Measurements from ENCODE around the gene LCK. TPM values are rescaled to one million over a fixed set of nuclear protein-coding genes. Genes with fewer than 3 reads are reported as not detected.

The LCK gene
- total and polyA plus RNA-seq, 9 of the 15 experiments (the other 6 are each of a cell fraction or from before 2014, with no cell fraction given), result 0.04 to 0.47 (median 0.13) TPM; not detected in 6

DNA sequence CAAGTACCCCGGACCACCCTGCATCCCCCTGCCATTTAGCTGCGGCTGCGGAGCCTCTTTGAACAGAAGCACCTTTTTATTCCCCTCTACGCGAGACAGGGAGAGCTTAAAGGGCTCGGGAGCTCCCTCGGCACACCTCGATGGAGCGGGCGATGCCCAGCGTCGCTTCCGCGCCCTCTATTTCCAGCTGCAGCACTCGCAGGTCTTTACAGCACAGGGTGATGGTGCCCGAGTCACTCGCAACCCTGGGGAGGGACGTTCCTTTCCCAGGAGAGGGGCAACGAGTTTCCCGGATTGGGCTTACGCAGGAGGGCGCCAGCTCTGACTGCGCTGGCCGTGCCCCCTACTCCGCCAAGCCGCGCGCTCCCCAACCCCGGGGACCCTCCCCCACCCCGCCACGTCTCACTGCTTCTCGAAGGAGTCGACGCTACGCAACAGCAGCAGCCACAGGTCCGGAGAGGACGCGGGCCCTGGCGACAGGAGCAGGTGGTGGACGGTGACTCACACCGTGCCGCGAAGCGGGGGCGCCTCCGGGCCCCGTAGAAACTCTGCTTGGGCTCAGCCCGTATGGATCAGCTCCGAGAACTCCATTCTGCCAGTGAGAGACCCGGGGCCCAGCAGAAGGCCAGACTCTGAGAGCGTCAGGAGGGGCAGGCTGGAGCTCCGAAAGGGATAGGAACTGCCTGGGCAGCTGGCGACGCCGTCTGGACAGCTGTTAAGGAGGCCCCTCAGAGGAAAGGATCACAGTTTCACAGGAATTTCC, 9.9 kb upstream of the LCK start (continued):
- no peak for TF ChIP-seq ZNF644 (tag; IDR thresholded peaks at IDR 0.05; ENCODE audit: low read depth)
- no peak for TF ChIP-seq PRMT5 (CRISPR knock-in tag; IDR thresholded peaks at IDR 0.05)
- no peak for TF ChIP-seq SMC3 (conservative IDR thresholded peaks at IDR 0.05; ENCODE audit: insufficient read depth, low read depth, low read length)
- no peak for TF ChIP-seq NFE2 (IDR thresholded peaks at IDR 0.05; ENCODE audit: low read depth)
- no peak for TF ChIP-seq KAT2B (IDR thresholded peaks at IDR 0.05; ENCODE audit: low read depth, low read length)
- TF ChIP-seq GABPB2 (CRISPR knock-in tag; conservative IDR thresholded peaks at IDR 0.05), result no peak
- TF ChIP-seq SMAD1 (IDR thresholded peaks at IDR 0.05; ENCODE audit: low read depth, low read length, partially characterized antibody), result no peak
- no peak for TF ChIP-seq NFIC (IDR thresholded peaks at IDR 0.05)
- no peak for TF ChIP-seq ZNF239 (CRISPR knock-in tag; IDR thresholded peaks at IDR 0.05)
- peak; percentile 39; the same call in 1 of the 2 replicates for TF ChIP-seq RBFOX2 (IDR thresholded peaks at IDR 0.05; ENCODE audit: low read depth, low read length)
- TF ChIP-seq MYNN (IDR thresholded peaks at IDR 0.05), result no peak
- no peak for TF ChIP-seq MYNN (CRISPR knock-in tag; IDR thresholded peaks at IDR 0.05)
- no peak for TF ChIP-seq ZBTB12 (CRISPR knock-in tag; IDR thresholded peaks at IDR 0.05)
- TF ChIP-seq ZNF778 (CRISPR knock-in tag; IDR thresholded peaks at IDR 0.05), result no peak
- TF ChIP-seq DDX20 (tag; IDR thresholded peaks at IDR 0.05; ENCODE audit: low read depth), result no peak
- TF ChIP-seq ZNF23 (CRISPR knock-in tag; IDR thresholded peaks at IDR 0.05), result no peak
- peak; percentile 13; the same call in 1 of the 2 replicates for TF ChIP-seq CBFA2T3 (IDR thresholded peaks at IDR 0.05)
- no peak for TF ChIP-seq SPI1 (IDR thresholded peaks at IDR 0.05; ENCODE audit: borderline replicate concordance, low read depth, low read length)
- TF ChIP-seq PATZ1 (CRISPR knock-in tag; IDR thresholded peaks at IDR 0.05; ENCODE audit: borderline replicate concordance), result no peak
- no peak for TF ChIP-seq STAT5B (CRISPR knock-in tag; IDR thresholded peaks at IDR 0.05)
- TF ChIP-seq, protein P1, sequence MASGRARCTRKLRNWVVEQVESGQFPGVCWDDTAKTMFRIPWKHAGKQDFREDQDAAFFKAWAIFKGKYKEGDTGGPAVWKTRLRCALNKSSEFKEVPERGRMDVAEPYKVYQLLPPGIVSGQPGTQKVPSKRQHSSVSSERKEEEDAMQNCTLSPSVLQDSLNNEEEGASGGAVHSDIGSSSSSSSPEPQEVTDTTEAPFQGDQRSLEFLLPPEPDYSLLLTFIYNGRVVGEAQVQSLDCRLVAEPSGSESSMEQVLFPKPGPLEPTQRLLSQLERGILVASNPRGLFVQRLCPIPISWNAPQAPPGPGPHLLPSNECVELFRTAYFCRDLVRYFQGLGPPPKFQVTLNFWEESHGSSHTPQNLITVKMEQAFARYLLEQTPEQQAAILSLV (tag; IDR thresholded peaks at IDR 0.05), result no peak
- 0 out of 2 replicates have a peak, but pooled peaks have one; percentile 15 for TF ChIP-seq ZBTB7A (IDR thresholded peaks at IDR 0.05; ENCODE audit: borderline replicate concordance, control insufficient read depth, low read depth, low read length)
- TF ChIP-seq, protein P2, sequence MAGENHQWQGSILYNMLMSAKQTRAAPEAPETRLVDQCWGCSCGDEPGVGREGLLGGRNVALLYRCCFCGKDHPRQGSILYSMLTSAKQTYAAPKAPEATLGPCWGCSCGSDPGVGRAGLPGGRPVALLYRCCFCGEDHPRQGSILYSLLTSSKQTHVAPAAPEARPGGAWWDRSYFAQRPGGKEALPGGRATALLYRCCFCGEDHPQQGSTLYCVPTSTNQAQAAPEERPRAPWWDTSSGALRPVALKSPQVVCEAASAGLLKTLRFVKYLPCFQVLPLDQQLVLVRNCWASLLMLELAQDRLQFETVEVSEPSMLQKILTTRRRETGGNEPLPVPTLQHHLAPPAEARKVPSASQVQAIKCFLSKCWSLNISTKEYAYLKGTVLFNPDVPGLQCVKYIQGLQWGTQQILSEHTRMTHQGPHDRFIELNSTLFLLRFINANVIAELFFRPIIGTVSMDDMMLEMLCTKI (IDR thresholded peaks at IDR 0.05; ENCODE audit: partially characterized antibody), result no peak

All from K562 (cell line).